Activated naive CD8-positive, alpha-beta T cell treated with anti-CD3 and anti-CD28 coated beads, Interleukin-2, amount 50 U/mL, for 16 hours (primary cell): ENCODE measurements around the gene SEMA3C.

Source experiments
- DNase-seq: peaks from one replicate; pipeline ENCODE4 v3.0.0-alpha.2; 2020; ENCODE audit warnings: low read depth, low spot score

Gene SEMA3C

GRCh38 chr7:80918909-80919721 lies at the start of gene SEMA3C:
TSS of gene SEMA3C (minus strand) at chr7:80919051. CDS start at chr7:80916781, 2,270 bp downstream.
- no peak for DNase-seq

GRCh38 chr7:80968606-80969005 lies 49.8 kb upstream of the SEMA3C start:
- DNase-seq = no peak

DNA sequence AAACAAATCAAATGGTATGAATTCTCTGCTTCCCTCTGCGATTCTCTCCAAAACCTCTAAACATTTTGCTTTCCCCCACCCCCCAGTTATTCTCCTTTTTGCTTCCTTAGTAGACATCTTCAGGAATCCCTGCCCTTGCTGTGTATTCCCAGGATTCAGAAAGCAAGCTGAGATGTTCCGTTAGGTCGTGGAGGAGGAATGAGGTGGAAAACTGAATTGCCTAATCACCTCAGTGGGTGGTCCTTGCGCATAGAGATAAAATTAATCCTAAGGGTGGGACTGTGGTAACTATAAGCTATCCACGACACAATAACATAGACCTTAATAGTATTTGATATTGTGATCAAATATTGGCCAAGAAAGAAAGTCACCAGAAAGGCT lies 49.1 kb upstream of the SEMA3C start:
- no peak for DNase-seq

DNA sequence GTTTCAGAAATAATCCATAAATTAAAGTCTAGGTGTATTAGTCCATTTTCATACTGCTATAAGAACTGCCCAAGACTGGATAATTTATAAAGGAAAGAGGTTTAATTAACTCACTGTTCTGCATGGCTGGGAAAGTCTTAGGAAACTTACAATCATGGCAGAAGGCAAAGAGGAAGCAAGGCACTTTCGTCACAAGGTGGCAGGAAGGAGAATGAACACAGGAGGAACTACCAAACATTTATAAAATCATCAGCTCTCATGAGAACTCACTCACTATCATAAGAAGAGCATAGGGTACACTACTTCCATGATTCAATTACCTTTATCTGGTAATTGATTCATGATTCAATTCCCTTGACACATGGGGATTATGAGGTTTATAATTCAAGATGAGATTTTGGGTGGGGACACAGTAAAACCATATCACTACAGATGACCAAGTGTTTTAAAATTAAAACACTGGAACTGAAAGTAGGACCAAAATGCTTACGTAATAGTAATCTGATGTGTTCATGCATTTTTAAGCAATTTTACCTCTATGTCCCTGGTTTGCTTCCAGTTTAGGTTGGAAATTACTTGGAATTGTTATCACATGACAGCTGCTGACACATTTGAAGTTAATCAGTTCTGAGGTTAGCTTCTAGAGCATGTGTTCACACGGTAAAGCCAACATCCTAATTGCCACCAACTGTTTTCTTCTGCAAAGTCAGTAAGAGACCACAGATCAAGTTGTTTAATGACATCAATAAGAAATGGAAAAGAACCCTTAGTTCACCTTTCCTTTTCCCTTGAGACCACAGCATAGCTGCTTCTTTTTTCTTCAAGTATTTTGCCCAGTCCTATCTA lies 48.4 kb upstream of the SEMA3C start:
- no peak for DNase-seq

DNA sequence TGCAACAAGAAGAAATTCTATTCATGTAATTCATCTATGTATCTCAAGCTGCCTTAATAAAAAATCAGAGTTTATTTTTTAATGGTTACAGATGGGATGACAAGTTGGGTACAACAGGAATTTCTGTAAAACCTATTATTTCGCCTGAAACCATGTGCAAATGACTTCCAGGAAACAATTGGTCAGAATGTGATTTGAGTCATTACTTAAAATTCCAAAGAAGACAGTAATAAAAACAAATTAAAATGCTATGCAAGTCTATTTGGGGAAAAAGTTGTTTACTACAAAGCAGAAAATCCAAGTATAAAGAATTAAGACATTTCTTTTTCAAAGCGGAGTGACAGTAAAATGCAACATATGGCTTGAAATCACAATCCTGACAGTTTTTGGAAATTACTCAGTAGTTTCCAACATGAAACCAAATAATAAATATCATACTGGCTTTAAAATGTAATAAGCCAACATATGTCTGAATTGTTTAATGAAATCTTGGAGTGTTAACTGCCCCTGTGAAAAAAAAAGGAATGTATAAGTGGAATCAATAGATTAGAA lies 41.5 kb upstream of the SEMA3C start:
- DNase-seq = no peak

- no peak for DNase-seq
These were observed 38.5 kb upstream of the SEMA3C start for GRCh38 chr7:80957226-80957777.

GRCh38 chr7:80954191-80954590 lies 35.3 kb upstream of the SEMA3C start:
- DNase-seq = no peak

DNA sequence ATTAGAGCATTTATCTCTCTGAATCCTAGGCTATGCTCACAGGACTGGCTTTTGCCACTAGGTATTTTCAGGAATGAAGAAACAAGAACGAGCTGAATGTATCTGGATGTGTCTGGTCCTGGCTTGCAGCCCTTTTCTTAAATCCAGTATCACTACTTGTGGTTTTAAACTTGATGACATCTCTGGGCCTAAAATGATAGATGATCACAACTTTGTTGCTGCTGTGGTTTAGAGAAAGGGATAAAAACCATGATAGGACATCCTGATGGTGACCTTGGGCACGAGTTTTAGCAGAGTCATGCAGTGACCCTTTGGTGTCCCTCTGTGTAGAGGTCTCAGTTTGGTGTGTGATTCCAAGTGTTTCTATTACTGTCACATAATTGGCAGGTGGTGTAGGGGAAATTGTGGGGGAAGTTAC lies 31.7 kb upstream of the SEMA3C start:
- no peak for DNase-seq

DNA sequence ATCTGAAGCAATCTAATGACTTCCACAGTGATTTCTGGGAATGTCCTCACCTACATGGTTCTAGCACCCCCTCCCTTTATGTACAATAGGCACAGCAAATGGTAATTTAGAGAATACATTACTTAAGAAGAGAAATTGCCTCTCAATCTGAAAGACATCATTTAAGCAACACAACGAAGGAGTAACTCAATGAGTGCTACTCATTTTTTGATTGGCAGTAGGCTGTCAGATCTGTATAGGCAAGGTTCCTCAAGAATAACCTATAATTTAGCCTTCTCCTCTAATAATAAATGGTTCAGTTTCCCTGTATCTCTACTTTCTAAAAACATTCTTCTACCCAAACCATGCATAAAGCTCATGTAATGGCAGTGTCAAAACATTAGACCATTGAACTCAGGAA lies 30.6 kb upstream of the SEMA3C start:
- DNase-seq = no peak

GRCh38 chr7:80946858-80947257 lies 28.0 kb upstream of the SEMA3C start:
- no peak for DNase-seq

DNA sequence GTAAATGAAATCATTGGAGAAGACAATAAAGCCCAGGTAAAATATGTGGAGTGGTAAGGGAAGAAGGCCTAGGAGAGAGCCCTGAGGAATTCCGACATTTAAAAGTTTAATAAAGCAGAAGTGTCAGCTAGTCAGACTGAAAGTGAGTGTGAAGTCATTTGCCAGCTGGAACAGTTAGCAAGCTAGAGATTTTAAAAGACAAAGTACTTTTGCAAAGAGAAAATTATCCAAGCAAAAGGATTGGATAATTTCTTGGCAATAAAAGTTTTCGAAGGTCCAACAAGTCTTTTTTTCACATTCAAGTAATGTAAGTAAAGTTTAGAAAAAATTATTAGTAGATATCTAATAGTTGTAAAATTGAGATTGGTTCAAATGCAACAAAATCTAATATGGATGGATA lies 27.1 kb upstream of the SEMA3C start:
- no peak for DNase-seq

GRCh38 chr7:80943342-80943741 lies 24.5 kb upstream of the SEMA3C start:
- no peak for DNase-seq

- no peak for DNase-seq
These were observed 23.6 kb upstream of the SEMA3C start for GRCh38 chr7:80942261-80943041.

GRCh38 chr7:80941208-80941758 lies 22.4 kb upstream of the SEMA3C start:
- DNase-seq = no peak

GRCh38 chr7:80940539-80941207 lies 21.8 kb upstream of the SEMA3C start:
- DNase-seq = no peak

- no peak for DNase-seq
These were observed 18.5 kb upstream of the SEMA3C start for GRCh38 chr7:80937336-80937735.

DNA sequence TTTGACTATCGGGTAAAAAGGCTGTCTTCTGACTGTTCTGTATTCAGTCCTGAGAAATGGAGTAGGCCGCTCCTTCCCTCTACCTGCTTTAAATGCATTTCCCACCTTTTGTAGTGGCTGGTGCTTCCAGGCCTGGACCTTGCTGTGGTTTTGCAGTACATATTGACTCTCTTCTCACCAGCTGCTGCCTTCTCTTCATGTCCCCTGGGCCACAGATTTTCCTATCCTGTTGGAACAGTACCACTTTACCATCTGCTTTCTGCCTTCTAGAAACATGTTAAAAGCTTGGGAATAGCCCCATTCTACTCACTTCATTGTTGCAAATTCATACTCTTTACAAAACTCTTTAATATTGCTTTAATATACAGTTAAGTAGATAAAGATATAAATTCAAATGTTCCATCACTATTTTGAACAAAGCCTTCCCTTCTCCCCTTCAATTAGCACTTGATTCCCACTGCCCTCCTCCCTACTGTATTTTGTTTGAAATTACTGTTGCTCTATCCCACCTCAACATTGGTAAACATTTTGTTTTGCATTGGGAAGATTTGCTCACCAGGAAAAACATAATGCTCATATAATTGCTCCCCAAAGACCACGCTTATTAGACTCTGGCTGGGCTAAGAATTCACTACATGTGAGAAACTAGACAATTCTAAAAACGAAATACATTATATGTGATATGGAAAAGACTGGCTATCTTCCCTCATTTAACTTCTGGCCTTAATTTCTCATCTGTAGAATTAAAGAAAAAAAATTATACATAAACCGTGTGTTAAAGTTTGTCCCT lies 17.3 kb upstream of the SEMA3C start:
- no peak for DNase-seq

- no peak for DNase-seq
These were observed 15.5 kb upstream of the SEMA3C start for GRCh38 chr7:80934321-80934720.

DNA sequence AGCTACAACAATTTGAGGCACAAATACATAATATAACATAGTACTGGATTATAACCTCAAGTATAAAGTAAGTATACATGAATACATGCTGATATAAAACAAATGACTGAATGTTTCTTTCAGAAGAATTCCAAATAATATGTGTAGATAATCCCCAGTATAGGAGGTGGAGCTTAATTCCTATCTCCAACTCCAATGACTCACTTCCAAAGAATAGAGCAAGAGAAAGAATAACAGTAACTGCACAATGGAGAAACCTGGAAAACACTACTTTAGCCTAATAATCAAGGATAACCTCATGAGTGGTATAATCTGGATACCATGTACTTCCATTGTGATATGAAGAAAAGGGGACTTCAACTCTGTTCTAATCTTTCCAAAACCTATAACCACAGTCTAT lies 13.7 kb upstream of the SEMA3C start:
- DNase-seq = no peak

DNA sequence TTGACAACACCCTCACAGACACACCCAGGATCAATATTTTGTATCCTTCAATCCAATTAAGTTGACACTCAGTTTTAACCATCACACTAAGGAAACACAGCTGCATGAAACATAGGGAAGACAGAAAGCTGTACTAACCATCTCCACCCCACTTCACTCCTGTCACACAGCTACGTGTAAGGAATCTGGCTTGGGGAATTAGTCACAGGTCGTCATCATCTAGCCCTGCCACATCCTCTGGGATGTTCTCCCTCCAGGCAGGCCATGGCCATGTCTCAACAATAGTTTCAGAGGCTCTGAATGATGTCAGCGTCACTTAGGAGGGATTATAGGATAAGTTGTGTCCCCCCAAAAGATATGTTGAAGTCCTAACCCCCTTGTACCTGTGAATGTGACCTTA lies 10.8 kb upstream of the SEMA3C start:
- DNase-seq = no peak
